HG02938 (cell line): ENCODE measurements around the gene RRM2.

Source experiments
- ATAC-seq: cut with Tn5 transposase; IDR thresholded peaks from one replicate; pipeline ENCODE4 v1.9.1; 2021; ENCODE audit warnings: mild to moderate bottlenecking, moderate library complexity; ENCODE audit not compliant: unreplicated experiment

Gene RRM2

DNA sequence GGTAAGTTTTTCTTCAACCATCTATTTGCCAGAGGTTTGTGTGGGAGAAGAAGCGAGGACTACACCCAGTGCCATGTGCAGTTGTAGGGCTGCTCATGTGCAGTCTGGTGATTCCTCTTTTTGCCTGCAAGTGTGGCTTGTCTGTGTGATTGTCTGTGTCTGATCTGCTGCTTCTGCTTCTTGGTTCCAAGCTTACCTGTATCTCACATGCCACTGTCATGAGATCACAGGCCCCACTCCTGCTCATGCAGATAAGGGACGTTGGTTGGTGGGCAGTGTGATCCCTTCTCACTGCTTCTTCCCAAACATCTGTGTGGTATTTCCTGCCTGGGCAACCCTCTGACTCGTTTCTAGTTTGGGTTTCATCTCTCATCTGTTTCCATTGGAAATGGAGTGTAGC lies 27.1 kb downstream of the RRM2 start:
- no peak for ATAC-seq

- no peak for ATAC-seq
These were observed 27.9 kb downstream of the RRM2 start for GRCh38 chr2:10150436-10150835.

GRCh38 chr2:10151462-10151861 lies 28.9 kb downstream of the RRM2 start:
- ATAC-seq = no peak

DNA sequence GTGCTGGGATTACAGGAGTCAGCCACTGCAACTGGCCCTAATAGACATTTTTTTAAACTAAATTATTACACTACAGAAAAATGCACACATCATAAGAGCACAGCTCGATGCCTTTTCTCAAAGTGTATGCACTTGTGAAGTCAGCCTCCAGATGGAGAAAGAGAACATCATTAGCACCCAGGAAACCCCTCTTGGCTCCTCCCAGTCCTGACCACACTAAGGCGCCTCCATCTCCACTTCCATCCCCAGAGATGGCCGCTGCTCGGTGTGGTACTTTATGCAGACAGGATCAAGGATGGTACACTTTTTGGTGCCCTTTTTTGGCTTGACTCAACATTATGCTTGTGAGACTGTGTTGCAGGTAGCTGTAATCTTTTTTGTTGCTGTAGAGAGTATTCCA lies 34.8 kb downstream of the RRM2 start:
- ATAC-seq = no peak

GRCh38 chr2:10158681-10159080 lies 36.1 kb downstream of the RRM2 start:
- ATAC-seq = no peak

DNA sequence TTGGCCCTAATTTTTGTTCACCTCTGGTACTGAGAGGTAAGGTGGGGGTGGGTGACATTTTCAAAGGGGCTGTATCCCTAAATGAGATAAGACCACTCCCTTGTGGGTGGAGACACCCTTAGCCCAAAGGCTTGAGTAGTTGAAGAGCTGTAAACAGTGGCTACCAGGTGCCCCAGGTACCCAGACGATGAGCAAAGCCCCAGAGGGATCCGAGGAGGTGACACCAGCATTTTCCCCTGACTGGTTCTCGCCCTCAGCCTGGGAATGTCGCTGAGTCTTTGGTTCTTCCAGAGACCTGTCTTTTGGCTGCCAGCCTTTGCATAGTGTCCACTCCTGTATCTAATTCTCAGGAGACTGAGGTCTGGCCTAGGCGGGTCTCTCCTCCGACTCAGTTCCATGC lies 36.5 kb downstream of the RRM2 start:
- no peak for ATAC-seq

GRCh38 chr2:10159581-10160131 lies 37.1 kb downstream of the RRM2 start:
- ATAC-seq = no peak

DNA sequence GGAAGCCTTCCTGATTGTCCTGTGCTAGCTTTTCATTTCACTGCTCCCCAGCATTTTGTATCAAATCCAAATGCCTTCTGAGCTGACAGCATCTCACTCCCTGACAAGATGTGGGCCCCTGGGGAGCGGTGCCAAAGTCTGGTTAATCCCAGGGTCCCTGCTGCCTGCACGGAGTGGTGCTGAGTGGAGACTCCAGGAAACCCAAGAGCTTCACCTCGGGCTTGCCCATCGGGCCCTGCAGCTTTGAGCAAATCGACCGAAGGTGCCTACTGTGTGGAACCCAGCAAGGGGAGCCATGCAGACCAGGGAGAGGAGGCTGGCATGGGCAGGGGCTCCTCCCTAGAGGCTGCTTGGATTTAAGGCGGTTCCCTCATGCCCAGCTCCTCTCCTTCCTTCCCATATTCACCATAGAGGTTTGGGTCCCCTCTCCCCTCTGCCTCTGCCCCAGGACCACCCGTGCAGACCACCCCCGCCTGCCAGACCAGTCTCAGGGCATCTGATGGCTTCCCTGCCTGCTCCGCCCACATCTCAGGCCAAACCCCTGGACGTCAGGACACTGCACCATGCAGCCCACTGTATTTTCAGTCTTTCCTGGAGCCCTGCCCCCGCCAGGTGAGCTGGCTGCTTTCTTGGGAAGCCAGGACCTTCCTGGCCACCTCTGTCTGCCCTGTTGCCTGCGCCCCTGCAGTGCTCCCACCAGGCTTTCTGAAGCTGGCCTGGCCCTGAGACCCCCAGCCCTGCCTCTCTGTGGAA lies 37.8 kb downstream of the RRM2 start:
- no peak for ATAC-seq

DNA sequence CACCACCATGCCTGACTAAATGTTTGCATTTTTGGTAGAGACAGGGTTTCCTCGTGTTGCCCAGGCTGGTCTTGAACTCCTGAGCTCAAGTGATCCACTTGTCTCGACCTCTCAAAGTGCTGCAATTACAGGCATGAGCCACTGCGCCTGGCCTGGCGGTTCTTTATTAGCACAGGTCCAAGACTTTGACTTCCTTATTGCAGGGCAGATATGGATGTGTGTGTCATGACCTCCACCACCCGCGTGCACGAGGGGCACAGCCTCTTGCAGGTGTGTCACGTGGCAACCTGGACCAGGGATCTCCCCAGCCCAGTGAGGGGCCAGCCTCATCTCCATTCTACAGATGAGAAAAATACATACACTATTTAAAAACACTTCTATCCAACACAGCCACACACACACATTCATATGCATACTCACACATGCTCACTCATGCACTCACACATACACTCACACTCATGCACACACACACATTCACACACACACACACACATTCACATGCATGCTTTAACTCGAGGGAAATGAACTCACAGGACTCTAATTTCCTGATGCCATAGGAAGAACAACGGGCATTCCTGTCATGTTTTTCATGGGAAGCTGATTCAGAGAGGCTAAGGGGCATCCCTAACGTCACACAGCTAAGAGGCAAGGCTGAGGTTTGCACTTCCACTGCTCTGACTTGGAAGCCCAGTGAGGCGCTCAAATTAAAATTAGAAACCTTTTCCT lies 38.8 kb downstream of the RRM2 start:
- ATAC-seq = no peak

GRCh38 chr2:10161961-10162441 lies 39.5 kb downstream of the RRM2 start:
- ATAC-seq = no peak

- no peak for ATAC-seq
These were observed 40.3 kb downstream of the RRM2 start for GRCh38 chr2:10162586-10163497.

- no peak for ATAC-seq
These were observed 41.3 kb downstream of the RRM2 start for GRCh38 chr2:10163498-10164486.

DNA sequence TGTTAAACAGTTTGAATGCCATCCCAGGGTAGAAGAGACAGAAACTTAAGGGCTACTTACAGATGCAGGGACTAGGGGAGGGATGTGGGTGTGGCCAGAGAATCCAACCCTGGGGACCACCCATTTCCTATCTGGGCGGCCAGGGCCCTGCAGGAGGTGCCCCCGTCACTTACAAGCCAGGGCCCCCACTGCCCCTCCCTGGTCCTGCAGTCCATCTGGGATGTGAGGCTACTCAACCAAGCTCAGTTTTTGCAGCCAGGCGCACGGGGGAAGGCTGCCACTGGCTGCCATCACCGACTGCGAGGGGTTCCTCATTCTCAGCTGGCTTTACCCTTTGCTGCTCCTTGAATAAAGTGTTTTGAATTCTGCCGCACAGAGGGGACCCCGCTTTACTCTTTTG lies 42.1 kb downstream of the RRM2 start:
- ATAC-seq = no peak

GRCh38 chr2:10165282-10165681 lies 42.7 kb downstream of the RRM2 start:
- no peak for ATAC-seq

- no peak for ATAC-seq
These were observed 43.5 kb downstream of the RRM2 start for GRCh38 chr2:10165861-10166675.

DNA sequence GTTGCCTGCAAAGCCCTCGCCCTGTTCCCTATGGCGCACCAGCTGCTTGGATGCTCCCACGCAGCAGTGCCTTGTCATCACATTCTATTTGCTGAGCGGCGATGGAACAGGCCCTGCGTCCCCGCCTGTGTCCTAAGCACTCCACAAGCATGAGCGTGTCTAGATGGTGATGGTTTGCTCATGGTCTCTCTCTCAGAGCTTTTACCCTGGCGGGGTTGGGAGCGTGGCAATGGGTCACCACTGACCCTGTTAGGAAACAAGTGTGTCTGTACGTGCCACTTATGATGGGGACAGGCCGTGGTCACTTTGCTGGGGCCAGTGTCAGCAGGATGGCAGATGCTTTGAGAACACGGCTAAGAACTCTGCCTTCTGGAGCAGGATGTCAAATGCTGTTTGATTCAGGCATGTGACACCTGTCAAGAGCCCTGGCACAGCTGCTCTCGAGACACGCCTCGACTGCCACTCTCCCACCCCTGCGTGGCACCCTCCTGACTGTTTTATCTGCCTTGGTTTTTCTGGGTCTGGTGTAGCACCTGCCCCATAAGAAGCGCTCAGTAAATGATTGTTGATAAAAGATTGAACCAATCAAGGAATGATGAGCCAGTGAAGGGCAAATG lies 44.2 kb downstream of the RRM2 start:
- no peak for ATAC-seq

DNA sequence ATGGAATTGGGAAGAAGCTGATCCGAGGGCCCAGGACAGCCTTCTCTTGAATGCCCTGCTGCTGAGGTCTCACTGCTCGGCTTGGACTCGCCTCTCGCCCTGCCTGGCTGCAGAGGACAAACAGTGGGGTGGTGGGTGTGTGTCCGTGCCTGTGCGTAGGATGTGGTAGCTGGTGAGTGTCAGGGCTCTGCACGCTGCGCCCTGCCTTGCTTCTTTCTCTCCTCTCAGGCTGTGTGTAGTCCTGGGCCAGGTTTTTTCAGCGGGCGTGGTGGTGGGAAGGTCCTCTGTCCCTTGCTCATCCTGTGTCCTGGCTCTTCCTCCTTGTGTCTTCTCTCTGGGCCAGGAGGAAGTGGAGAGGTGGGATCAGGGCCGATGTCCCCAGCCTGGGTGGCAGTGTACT lies 44.8 kb downstream of the RRM2 start:
- no peak for ATAC-seq

- no peak for ATAC-seq
These were observed 45.7 kb downstream of the RRM2 start for GRCh38 chr2:10168221-10168620.
